ENCODE measurements around the gene RBFOX2.
"Not testable (repeated sequence)": the region's sequence is repeated elsewhere in the genome, so short reads cannot be mapped to it uniquely, and the experiment has no call there.

The RBFOX2 gene

DNA sequence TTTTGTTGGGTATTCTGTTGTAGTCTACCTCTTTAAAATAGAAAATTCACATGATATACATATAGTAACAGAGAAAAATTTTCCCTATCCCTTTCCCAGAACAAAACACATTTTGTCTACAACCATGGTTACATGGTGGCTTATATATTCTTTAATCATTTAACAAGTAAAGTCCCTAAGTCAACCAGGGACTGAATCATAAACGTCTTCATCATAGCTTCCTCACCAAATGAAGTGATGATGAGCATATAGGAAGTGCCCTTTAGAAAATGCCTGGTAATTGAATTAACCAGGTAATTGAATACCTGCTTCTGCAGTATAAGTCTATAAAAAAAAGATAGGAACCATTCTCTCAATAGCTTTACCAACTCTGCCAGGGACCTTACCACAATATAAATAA, 209.7 kb downstream of the RBFOX2 start:
- Mint-ChIP-seq H3K4me1 (no peaks in the 10 kb centered on the region), H3K9me3 (no peaks in the 10 kb centered on the region), H3K4me3 (no peak overlapping the region), H3K27me3 (peaks cover 11% of the 10 kb centered on the region), H3K36me3 (no peaks in the 10 kb centered on the region), H3K27ac (no peak overlapping the region)
- ATAC-seq (ENCODE audit: low read depth) (no peak), DNase-seq (ENCODE audit: low spot score in 2 of 2) (no peak)

DNA sequence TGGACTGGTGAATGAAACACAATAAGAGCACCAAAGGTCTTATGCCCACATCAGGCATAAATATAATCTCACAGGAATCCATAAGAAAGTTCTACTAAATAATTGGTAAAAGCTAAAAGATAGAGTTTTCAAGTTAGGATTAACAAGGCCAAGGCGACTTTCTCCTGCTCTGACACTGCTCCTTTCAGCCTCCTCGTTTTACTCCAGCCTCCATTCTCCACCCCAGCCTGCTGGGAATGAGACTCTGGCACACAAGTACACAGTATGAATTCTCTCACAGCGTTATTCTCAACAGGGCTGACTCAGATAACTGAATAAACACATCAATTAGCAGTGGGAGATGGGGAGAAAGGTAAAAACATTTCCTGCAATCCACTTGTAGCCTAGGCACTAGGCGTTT, 216.0 kb downstream of the RBFOX2 start:
- Mint-ChIP-seq H3K4me1 (no peaks in the 10 kb centered on the region), H3K36me3 (no peaks in the 10 kb centered on the region)
- ATAC-seq (ENCODE audit: low read depth): no peak

GRCh38 chr22:35811670-35812069, 217.0 kb downstream of the RBFOX2 start:
- Mint-ChIP-seq H3K27ac (no peak overlapping the region), H3K9me3 (peaks cover 6% of the 10 kb centered on the region), H3K4me3 (no peak overlapping the region), H3K4me1 (no peaks in the 10 kb centered on the region), H3K27me3 (peaks cover 4% of the 10 kb centered on the region), H3K36me3 (no peaks in the 10 kb centered on the region)
- DNase-seq (ENCODE audit: low spot score in 2 of 2): no peak
- no peak for ATAC-seq (ENCODE audit: low read depth)

More for the DNA sequence above, 216.0 kb downstream of the RBFOX2 start:
- H3K27ac Mint-ChIP-seq: no peak overlapping the region
- H3K27me3 Mint-ChIP-seq: peaks cover 4% of the 10 kb centered on the region
- H3K4me3 Mint-ChIP-seq: no peak overlapping the region
- peaks cover 6% of the 10 kb centered on the region for H3K9me3 Mint-ChIP-seq
- no peak for DNase-seq (ENCODE audit: low spot score in 2 of 2)

- Mint-ChIP-seq H3K36me3 (no peaks in the 10 kb centered on the region), H3K4me1 (no peaks in the 10 kb centered on the region), H3K9me3 (peaks cover 6% of the 10 kb centered on the region), H3K27me3 (peaks cover 4% of the 10 kb centered on the region), H3K4me3 (no peak overlapping the region), H3K27ac (no peak overlapping the region)
- DNase-seq (ENCODE audit: low spot score in 2 of 2) (no peak), ATAC-seq (ENCODE audit: low read depth) (no peak)
These were observed 218.8 kb downstream of the RBFOX2 start for GRCh38 chr22:35809816-35810215.

- Mint-ChIP-seq H3K9me3 (peaks cover 7% of the 10 kb centered on the region), H3K36me3 (no peaks in the 10 kb centered on the region), H3K27ac (no peak overlapping the region), H3K4me3 (no peak overlapping the region), H3K4me1 (no peaks in the 10 kb centered on the region), H3K27me3 (peaks cover 5% of the 10 kb centered on the region)
- ATAC-seq (ENCODE audit: low read depth) (no peak), DNase-seq (ENCODE audit: low spot score in 2 of 2) (no peak)
These were observed 220.2 kb downstream of the RBFOX2 start for GRCh38 chr22:35808377-35808776.

GRCh38 chr22:35806668-35807067, 222.0 kb downstream of the RBFOX2 start:
- not testable (repeated sequence) for H3K4me1 Mint-ChIP-seq; H3K9me3 Mint-ChIP-seq; H3K4me3 Mint-ChIP-seq; DNase-seq (ENCODE audit: low spot score in 2 of 2); H3K36me3 Mint-ChIP-seq; H3K27ac Mint-ChIP-seq; ATAC-seq (ENCODE audit: low read depth)
- H3K27me3 Mint-ChIP-seq: peaks cover 11% of the 10 kb centered on the region

- DNase-seq (ENCODE audit: low spot score in 2 of 2) (no peak), ATAC-seq (ENCODE audit: low read depth) (no peak)
- Mint-ChIP-seq H3K4me3 (no peak overlapping the region), H3K27ac (no peak overlapping the region), H3K36me3 (no peaks in the 10 kb centered on the region), H3K4me1 (no peaks in the 10 kb centered on the region), H3K9me3 (peaks cover 4% of the 10 kb centered on the region), H3K27me3 (peaks cover 14% of the 10 kb centered on the region)
These were observed 223.2 kb downstream of the RBFOX2 start for GRCh38 chr22:35805466-35805865.

DNA sequence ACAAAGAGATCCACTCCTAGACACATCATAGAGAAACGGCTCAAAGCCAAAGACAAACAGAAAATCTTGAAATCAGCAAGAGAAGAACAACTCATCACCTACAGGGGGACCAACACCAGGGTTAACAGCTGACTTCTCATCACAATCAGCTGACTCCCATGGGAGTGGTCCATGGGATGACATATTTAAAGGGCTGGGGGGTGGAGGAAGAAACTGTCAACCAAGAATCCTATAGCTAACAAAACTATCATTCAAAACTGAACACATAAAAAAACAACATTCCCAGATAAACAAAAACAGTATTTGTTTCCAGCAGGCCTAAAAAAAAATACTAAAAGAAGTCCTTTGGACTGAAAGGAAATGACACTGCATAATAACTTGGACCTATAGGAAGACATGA, 224.2 kb downstream of the RBFOX2 start:
- no peak for ATAC-seq (ENCODE audit: low read depth)
- no peak for DNase-seq (ENCODE audit: low spot score in 2 of 2)
- H3K4me1 Mint-ChIP-seq: no peaks in the 10 kb centered on the region
- H3K27ac Mint-ChIP-seq: no peak overlapping the region
- no peaks in the 10 kb centered on the region for H3K36me3 Mint-ChIP-seq
- peaks cover 17% of the 10 kb centered on the region for H3K27me3 Mint-ChIP-seq
- H3K4me3 Mint-ChIP-seq: no peak overlapping the region
- H3K9me3 Mint-ChIP-seq: peaks cover 1% of the 10 kb centered on the region

GRCh38 chr22:35802885-35803284, 225.7 kb downstream of the RBFOX2 start:
- Mint-ChIP-seq H3K27ac (no peak overlapping the region), H3K36me3 (no peaks in the 10 kb centered on the region), H3K4me1 (no peaks in the 10 kb centered on the region), H3K4me3 (no peak overlapping the region), H3K27me3 (peaks cover 15% of the 10 kb centered on the region), H3K9me3 (peaks cover 1% of the 10 kb centered on the region)
- DNase-seq (ENCODE audit: low spot score in 2 of 2): no peak
- ATAC-seq (ENCODE audit: low read depth): no peak

DNA sequence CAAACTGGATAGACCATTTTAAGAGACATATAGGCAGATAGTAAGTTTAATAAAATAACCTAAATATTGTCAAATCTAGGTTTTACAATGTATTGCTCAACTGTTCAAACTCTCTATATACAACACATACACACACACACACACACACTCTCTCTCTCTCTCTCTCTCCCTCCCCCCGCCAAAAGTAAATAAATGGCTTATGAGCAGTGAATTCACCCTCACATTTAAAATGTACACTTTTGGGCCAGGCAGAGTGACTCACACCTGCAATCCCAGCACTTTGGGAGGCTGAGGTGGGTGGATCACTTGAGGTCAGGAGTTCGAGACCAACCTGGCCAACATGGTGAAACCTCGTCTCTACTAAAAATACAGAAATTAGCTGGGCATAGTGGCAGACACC, 227.3 kb downstream of the RBFOX2 start:
- H3K36me3 Mint-ChIP-seq; H3K4me1 Mint-ChIP-seq; H3K9me3 Mint-ChIP-seq; H3K27ac Mint-ChIP-seq; ATAC-seq (ENCODE audit: low read depth); H3K4me3 Mint-ChIP-seq; DNase-seq (ENCODE audit: low spot score in 2 of 2): not testable (repeated sequence)
- peaks cover 15% of the 10 kb centered on the region for H3K27me3 Mint-ChIP-seq

DNA sequence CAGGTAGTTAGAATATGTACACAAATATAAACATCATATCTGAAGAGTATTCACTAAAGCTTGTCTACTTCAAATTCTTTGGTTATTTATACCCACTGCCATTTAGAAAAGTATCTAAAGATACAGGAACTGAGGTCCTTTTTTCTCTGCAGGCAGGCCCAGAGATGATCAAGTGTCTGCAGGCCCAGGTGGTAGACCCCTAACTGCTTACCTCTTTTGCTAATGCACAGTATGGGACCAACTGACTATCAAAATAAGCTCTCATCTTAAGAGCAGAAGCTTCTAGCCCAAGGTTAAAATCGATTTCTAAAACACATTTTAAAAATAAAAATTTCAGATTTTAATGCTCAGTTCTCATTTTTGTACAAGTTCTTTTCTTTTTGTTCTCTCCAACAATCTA, 229.5 kb downstream of the RBFOX2 start:
- H3K9me3 Mint-ChIP-seq: peaks cover 1% of the 10 kb centered on the region
- H3K27me3 Mint-ChIP-seq: peaks cover 15% of the 10 kb centered on the region
- DNase-seq (ENCODE audit: low spot score in 2 of 2) (no peak), ATAC-seq (ENCODE audit: low read depth) (no peak)
- H3K27ac Mint-ChIP-seq: no peak overlapping the region
- no peaks in the 10 kb centered on the region for H3K4me1 Mint-ChIP-seq
- no peak overlapping the region for H3K4me3 Mint-ChIP-seq
- H3K36me3 Mint-ChIP-seq: no peaks in the 10 kb centered on the region

- Mint-ChIP-seq H3K4me1 (no peaks in the 10 kb centered on the region), H3K27ac (no peak overlapping the region), H3K9me3 (no peaks in the 10 kb centered on the region), H3K36me3 (no peaks in the 10 kb centered on the region), H3K4me3 (no peak overlapping the region), H3K27me3 (peaks cover 13% of the 10 kb centered on the region)
- DNase-seq (ENCODE audit: low spot score in 2 of 2) (no peak), ATAC-seq (ENCODE audit: low read depth) (no peak)
These were observed 231.2 kb downstream of the RBFOX2 start for GRCh38 chr22:35797411-35797810.

DNA sequence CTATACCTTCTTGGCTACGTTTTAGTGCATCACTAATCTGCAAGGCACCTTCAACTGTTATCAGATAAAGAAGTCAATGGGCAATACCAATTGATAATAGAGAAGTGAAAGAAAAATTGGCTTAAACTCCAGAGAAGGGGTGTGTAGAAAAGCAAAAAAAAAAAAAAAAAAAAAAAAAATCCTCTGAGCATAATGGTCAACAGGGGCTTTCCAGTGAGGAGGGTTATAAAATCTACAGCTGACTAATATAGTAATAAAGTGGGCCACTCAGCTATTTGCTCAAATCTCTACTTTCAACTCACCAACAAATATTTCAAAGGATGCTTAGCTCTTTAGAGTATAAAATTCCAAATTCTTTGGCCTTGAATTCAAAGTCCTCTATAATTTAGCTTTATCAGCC, 233.1 kb downstream of the RBFOX2 start:
- Mint-ChIP-seq H3K27me3 (peaks cover 5% of the 10 kb centered on the region), H3K27ac (no peak overlapping the region), H3K36me3 (no peaks in the 10 kb centered on the region), H3K4me1 (no peaks in the 10 kb centered on the region), H3K9me3 (no peaks in the 10 kb centered on the region), H3K4me3 (no peak overlapping the region)
- no peak for ATAC-seq (ENCODE audit: low read depth)
- no peak for DNase-seq (ENCODE audit: low spot score in 2 of 2)

- no peaks in the 10 kb centered on the region for H3K9me3 Mint-ChIP-seq
- peaks cover 5% of the 10 kb centered on the region for H3K27me3 Mint-ChIP-seq
- H3K4me3 Mint-ChIP-seq: no peak overlapping the region
- DNase-seq (ENCODE audit: low spot score in 2 of 2) (no peak), ATAC-seq (ENCODE audit: low read depth) (no peak)
- H3K4me1 Mint-ChIP-seq: no peaks in the 10 kb centered on the region
- no peaks in the 10 kb centered on the region for H3K36me3 Mint-ChIP-seq
- H3K27ac Mint-ChIP-seq: no peak overlapping the region
These were observed 236.1 kb downstream of the RBFOX2 start for GRCh38 chr22:35792506-35792905.

GRCh38 chr22:35791788-35792187, 236.8 kb downstream of the RBFOX2 start:
- not testable (repeated sequence) for H3K9me3 Mint-ChIP-seq, H3K4me1 Mint-ChIP-seq, H3K27ac Mint-ChIP-seq

More at GRCh38 chr22:35791788-35792187, 236.8 kb downstream of the RBFOX2 start:
- not testable (repeated sequence) for H3K4me3 Mint-ChIP-seq; H3K27me3 Mint-ChIP-seq; DNase-seq (ENCODE audit: low spot score in 2 of 2); H3K36me3 Mint-ChIP-seq; ATAC-seq (ENCODE audit: low read depth)

Data from memory B cell (primary cell).